GM12878 (cell line): ENCODE results near the gene WNT3A. TPM values are rescaled to one million over a fixed set of nuclear protein-coding genes. Genes with fewer than 3 reads are reported as not detected.

Experiments
- BACH1 ChIP-seq: fragments of 450-650 bp; IDR thresholded peaks from 2 replicates; pipeline ENCODE4 v1.6.1; 2017; ENCODE audit warnings: mild to moderate bottlenecking, borderline replicate concordance
- CHD1 ChIP-seq: IDR thresholded peaks from 2 replicates; pipeline ENCODE4 v1.6.1; 2012; ENCODE audit warnings: low read depth, low read length, improper control_type of control experiment
- IRF4 ChIP-seq: IDR thresholded peaks from 2 replicates; pipeline ENCODE4 v1.6.1; 2011; ENCODE audit warnings: low read depth, low read length
- MEF2A ChIP-seq: IDR thresholded peaks from 2 replicates; pipeline ENCODE4 v1.6.1; 2011; ENCODE audit warnings: low read depth, mild to moderate bottlenecking, low read length, moderate library complexity; ENCODE audit not compliant: insufficient read depth
- MXI1 ChIP-seq: fragments of 150-350 bp; IDR thresholded peaks from 2 replicates; pipeline ENCODE4 v1.6.1; 2011; ENCODE audit warnings: low read depth, mild to moderate bottlenecking, inconsistent platforms, low read length, improper control_type of control experiment
- NFIC ChIP-seq: IDR thresholded peaks from 2 replicates; pipeline ENCODE4 v1.6.1; 2012; ENCODE audit warnings: low read depth, mild to moderate bottlenecking, inconsistent platforms, low read length, moderate library complexity
- NR2F1 ChIP-seq: fragments of 450-650 bp; conservative IDR thresholded peaks from 2 replicates; pipeline ENCODE4 v1.6.1; 2017; ENCODE audit warnings: mild to moderate bottlenecking
- TAF1 ChIP-seq: IDR thresholded peaks from 2 replicates; pipeline ENCODE4 v1.6.1; 2011; ENCODE audit warnings: mild to moderate bottlenecking, low read depth, low read length, borderline replicate concordance
- ZBTB40 ChIP-seq: fragments of 450-650 bp; IDR thresholded peaks from 2 replicates; pipeline ENCODE4 v1.6.1; 2016; ENCODE audit warnings: mild to moderate bottlenecking, moderate library complexity, borderline replicate concordance
- ZNF217 ChIP-seq: fragments of 450-650 bp; IDR thresholded peaks from 2 replicates; pipeline ENCODE4 v1.6.1; 2017; ENCODE audit warnings: antibody characterized with exemption, mild to moderate bottlenecking
- ZSCAN29 ChIP-seq: fragments of 450-650 bp; IDR thresholded peaks from 2 replicates; pipeline ENCODE4 v1.6.1; 2017; ENCODE audit warnings: mild to moderate bottlenecking, moderate library complexity
- polyA plus RNA-seq, 11 experiments: library from polyadenylated mRNA; depleted of rRNA in 4 of 11; unstranded in 6 of 11; stranded (reverse) in 5 of 11; fragments of >200 nt; fragmentation: Nextera tagmentation in 4 of 11; fragmentation: Illumina TruSeq in 1 of 11; extraction: Ambion mirVana in 4 of 11; extraction: Trizol in 1 of 11; gene quantifications; 1 replicate in 1 of 11; 2 replicates in 10 of 11; pipeline versions ENCODE4 v1.2.1 to v1.2.3, GENCODE V29; 2011 to 2016; ENCODE audit warnings: inconsistent platforms in 2 of 11, missing spikeins in 2 of 11, low read depth in 1 of 11
- total RNA-seq, 4 experiments: library from RNA; depleted of rRNA in 3 of 4; stranded (reverse); fragments of >200 nt in 3 of 4; fragmentation: Illumina TruSeq in 1 of 4; extraction: Trizol in 1 of 4; gene quantifications; 2 replicates each; pipeline versions ENCODE4 v1.2.1 to v1.2.3, GENCODE V29; 2013 to 2021

Gene WNT3A
- total and polyA plus RNA-seq, 10 of the 15 experiments (the other 5 are each of a cell fraction or from before 2014, with no cell fraction given): 0.16 TPM; not detected in 9

- no peak for TF ChIP-seq ZBTB40
- TF ChIP-seq TAF1: no peak
- no peak for TF ChIP-seq IRF4
- no peak for TF ChIP-seq CHD1
- TF ChIP-seq NFIC: no peak
- no peak for TF ChIP-seq ZSCAN29
- no peak for TF ChIP-seq MEF2A
- TF ChIP-seq BACH1: no peak
- peak; percentile 63 for TF ChIP-seq MXI1
- peak; percentile 78 for TF ChIP-seq NR2F1
- TF ChIP-seq ZNF217: no peak
Measured at GRCh38 chr1:228090613-228091081, 83.8 kb downstream of the WNT3A start (continued).
